Fibroblast of skin of back (primary cell): Measurements from ENCODE around the gene MARCHF2. TPM values are rescaled to one million over a fixed set of nuclear protein-coding genes. Genes with fewer than 3 reads are reported as not detected.
"Not testable (repeated sequence)": the region's sequence is repeated elsewhere in the genome, so short reads cannot be mapped to it uniquely, and the experiment has no call there.

Experiments used
- DNase-seq: peaks from one replicate; pipeline ENCODE4 v3.0.0-alpha.2; 2013
- polyA plus RNA-seq, 2 experiments: library from polyadenylated mRNA; unstranded; fragments of 120-200 nt; gene quantifications; one replicate each; pipeline ENCODE4 v1.2.1, GENCODE V29; 2013; ENCODE audit not compliant: insufficient read length in 2 of 2

The MARCHF2 gene, protein sequence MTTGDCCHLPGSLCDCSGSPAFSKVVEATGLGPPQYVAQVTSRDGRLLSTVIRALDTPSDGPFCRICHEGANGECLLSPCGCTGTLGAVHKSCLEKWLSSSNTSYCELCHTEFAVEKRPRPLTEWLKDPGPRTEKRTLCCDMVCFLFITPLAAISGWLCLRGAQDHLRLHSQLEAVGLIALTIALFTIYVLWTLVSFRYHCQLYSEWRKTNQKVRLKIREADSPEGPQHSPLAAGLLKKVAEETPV
- polyA plus RNA-seq (2013, experiment 1 of 2; ENCODE audit: insufficient read length) = 18.7 TPM
- 21.8 TPM for polyA plus RNA-seq (2013, experiment 2 of 2; ENCODE audit: insufficient read length)

- DNase-seq = peak; percentile 94
These were observed at the start of gene MARCHF2 for GRCh38 chr19:8412783-8413628. MARCHF2 (plus strand) TSS chr19:8413305; CDS start chr19:8421841, 8,536 bp downstream.

DNA sequence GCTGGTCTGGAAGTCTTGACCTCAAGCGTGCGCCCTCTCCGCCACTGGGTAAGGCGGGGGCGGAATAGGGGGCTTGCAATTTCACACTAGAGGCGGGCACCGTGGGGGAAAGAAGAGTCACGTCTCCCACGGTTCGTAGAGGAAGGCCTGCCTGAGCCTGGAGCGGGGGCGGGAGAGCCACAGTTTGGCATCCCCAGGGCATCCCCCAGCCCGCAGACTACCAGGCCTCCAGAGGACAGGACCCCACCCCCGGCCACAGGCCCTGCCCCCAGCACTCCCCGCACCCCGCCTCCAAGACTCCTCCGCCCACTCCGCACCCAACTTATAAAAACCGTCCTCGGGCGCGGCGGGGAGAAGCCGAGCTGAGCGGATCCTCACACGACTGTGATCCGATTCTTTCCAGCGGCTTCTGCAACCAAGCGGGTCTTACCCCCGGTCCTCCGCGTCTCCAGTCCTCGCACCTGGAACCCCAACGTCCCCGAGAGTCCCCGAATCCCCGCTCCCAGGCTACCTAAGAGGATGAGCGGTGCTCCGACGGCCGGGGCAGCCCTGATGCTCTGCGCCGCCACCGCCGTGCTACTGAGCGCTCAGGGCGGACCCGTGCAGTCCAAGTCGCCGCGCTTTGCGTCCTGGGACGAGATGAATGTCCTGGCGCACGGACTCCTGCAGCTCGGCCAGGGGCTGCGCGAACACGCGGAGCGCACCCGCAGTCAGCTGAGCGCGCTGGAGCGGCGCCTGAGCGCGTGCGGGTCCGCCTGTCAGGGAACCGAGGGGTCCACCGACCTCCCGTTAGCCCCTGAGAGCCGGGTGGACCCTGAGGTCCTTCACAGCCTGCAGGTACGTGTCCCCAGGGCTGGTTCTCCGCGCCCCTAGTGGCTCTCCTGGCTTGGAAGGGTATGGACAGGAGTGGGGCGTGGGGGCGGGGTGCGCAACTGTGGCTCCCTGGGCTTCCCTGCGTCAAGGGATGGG lies 49.0 kb upstream of the MARCHF2 start, which contains the start of gene ANGPTL4:
Gene ANGPTL4 (plus strand): TSS at position 353 of the 969 bp plus-strand sequence. CDS start 167 bp downstream, at position 520.
- peak; percentile 90 for DNase-seq

DNA sequence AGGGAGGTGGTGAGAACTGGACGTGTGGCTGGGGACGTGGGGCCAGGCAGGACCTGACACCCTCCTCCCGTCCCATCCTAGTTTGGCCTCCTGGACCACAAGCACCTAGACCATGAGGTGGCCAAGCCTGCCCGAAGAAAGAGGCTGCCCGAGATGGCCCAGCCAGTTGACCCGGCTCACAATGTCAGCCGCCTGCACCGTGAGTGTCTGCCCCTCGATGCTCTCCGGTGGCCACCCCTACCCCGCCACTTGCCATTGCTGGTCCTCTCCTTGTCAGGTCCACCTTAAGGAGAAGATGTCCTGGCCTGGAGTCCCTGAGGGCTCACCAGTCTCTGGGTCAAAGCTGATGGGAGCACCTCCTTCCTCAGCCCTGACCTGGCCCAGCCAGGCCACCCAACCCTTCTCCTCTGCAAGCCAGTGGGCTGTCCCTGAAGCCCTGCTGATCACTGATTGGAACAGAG lies 47.0 kb upstream of the MARCHF2 start:
- no peak for DNase-seq

- DNase-seq = peak; percentile 17
These were observed 46.2 kb upstream of the MARCHF2 start for GRCh38 chr19:8366961-8367326.

- peak; percentile 99 for DNase-seq
These were observed 45.6 kb upstream of the MARCHF2 start for GRCh38 chr19:8367327-8368001.

DNA sequence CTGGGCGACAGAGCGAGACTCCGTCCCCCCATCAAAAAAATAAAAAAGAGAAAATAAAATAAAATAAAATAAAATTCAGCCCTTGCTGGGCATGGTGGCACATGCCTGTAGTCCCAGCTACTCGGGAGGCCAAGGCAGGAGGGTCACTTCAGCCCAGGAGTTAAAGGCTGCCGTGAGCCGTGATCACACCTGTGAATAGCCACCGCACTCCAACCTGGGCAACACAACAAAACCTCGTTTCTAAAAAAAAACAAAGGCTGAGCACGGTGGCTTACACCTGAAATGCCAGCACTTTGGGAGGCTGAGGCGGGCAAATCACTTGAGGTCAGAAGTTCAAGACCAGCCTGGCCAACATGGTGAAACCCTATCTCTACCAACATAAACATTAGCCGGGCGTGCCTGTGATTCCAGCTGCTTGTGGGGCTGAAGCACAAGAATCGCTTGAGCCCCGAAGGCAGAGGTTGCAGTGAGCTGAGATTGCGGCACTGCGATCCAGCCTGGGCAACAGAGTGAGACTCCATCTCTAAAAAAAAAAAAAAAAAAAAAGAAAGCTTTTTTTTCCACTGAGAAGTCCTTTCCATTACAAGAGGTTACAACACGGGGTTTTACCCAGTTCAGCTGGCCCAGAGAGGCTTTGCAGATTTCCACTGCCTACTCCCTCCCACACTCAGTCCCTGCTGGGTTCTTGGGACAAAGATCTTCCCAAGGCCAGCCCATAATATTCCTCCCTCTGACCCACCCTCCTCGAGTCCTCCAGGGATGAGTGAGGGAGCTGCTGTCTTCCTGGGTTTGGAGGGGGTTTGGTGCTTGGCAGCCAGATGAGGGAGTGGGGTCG lies 42.7 kb upstream of the MARCHF2 start:
- no peak for DNase-seq

GRCh38 chr19:8371011-8371804 lies 41.9 kb upstream of the MARCHF2 start:
- no peak for DNase-seq

GRCh38 chr19:8373867-8374813 lies 39.0 kb upstream of the MARCHF2 start:
- no peak for DNase-seq

GRCh38 chr19:8375766-8376165 lies 37.3 kb upstream of the MARCHF2 start:
- DNase-seq = not testable (repeated sequence)

DNA sequence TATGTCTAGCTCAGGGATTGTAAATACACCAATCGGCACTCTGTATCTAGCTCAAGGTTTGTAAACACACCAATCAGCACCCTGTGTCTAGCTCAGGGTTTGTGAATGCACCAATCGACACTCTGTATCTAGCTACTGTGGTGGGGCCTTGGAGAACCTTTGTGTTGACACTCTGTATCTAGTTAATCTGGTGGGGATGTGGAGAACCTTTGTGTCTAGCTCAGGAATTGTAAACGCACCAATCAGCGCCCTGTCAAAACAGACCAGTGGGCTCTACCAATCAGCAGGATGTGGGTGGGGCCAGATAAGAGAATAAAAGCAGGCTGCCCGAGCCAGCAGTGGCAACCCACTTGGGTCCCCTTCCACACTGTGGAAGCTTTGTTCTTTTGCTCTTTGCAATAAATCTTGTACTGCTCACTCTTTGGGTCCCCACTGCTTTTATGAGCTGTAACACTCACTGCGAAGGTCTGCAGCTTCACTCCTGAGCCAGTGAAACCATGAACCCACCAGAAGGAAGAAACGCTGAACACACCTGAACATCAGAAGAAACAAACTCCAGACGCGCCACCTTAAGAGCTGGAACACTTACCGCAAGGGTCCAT lies 36.6 kb upstream of the MARCHF2 start:
- DNase-seq = not testable (repeated sequence)

- no peak for DNase-seq
These were observed 35.5 kb upstream of the MARCHF2 start for GRCh38 chr19:8377598-8377997.

GRCh38 chr19:8379156-8379891 lies 33.8 kb upstream of the MARCHF2 start:
- DNase-seq = not testable (repeated sequence)

- not testable (repeated sequence) for DNase-seq
These were observed 28.5 kb upstream of the MARCHF2 start for GRCh38 chr19:8384569-8384968.

GRCh38 chr19:8385103-8385502 lies 28.0 kb upstream of the MARCHF2 start:
- not testable (repeated sequence) for DNase-seq

DNA sequence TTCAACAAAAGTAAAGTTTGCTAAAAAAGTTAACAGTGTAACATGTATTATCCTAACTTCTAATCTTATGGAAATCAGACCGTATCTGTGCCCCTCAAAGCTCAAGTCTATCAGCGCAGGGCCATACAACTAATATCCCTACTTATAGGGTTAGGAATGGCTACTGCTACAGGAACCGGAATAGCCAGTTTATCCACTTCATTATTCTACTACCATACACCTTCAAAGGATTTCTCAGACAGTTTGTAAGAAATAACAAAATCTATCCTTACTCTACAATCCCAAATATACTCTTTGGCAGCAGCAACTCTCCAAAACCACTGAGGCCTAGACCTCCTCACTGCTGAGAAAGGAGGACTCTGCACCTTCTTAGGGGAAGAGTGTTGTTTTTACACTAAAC lies 27.5 kb upstream of the MARCHF2 start:
- DNase-seq = not testable (repeated sequence)

DNA sequence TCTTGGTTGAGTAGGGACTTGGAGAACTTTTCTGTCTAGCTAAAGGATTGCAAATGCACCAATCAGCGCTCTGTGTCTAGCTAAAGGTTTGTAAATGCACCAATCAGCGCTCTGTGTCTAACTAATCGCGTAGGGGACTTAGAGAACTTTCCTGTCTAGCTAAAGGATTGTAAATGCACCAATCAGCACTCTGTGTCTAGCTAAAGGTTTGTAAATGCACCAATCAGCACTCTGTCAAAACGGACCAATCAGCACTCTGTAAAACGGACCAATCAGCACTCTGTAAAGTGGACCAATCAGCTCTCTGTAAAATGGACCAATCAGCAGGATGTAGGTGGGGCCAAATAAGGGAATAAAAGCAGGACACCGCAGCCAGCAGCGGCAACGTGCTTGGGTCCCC lies 26.7 kb upstream of the MARCHF2 start:
- not testable (repeated sequence) for DNase-seq

GRCh38 chr19:8386990-8387389 lies 26.1 kb upstream of the MARCHF2 start:
- DNase-seq = no peak
